Calu3 (cell line): ENCODE data around the gene PPCDC. TPM values are rescaled to one million over a fixed set of nuclear protein-coding genes. Genes with fewer than 3 reads are reported as not detected.
A peak's percentile ranks its signal among the peaks of the same experiment; 100 is the strongest.

ENCODE experiments used
- BruUV-seq: library from RNA; stranded (reverse); fragments of 400-500 nt; replicated peaks from 2 replicates; lab custom pipeline; 2021; lab: Mats Ljungman, UMichigan
- CTCF ChIA-PET: fragments of 300-600 bp; sonication (Branson Sonifier 250); formaldehyde crosslinking; loops from one replicate; lab custom pipeline; 2022; ENCODE audit warnings: antibody characterized with exemption; lab: Charles Lee
- DNase-seq: peaks from one replicate; pipeline ENCODE4 v3.0.0; 2022
- H3K27ac Mint-ChIP-seq: one replicate; pipeline ENCODE4 v1.8.0; 2022; ENCODE audit warnings: mixed read lengths; ENCODE audit not compliant: unreplicated experiment
- H3K27me3 Mint-ChIP-seq: one replicate; pipeline ENCODE4 v1.8.0; 2022; ENCODE audit warnings: mixed read lengths; ENCODE audit not compliant: unreplicated experiment
- H3K36me3 Mint-ChIP-seq: one replicate; pipeline ENCODE4 v1.8.0; 2022; ENCODE audit warnings: mild to moderate bottlenecking, moderate library complexity, mixed read lengths; ENCODE audit not compliant: insufficient read depth, unreplicated experiment
- H3K4me1 Mint-ChIP-seq: one replicate; pipeline ENCODE4 v1.8.0; 2022; ENCODE audit warnings: mild to moderate bottlenecking, low read depth, mixed read lengths; ENCODE audit not compliant: unreplicated experiment
- H3K4me3 Mint-ChIP-seq: one replicate; pipeline ENCODE4 v1.8.0; 2022; ENCODE audit warnings: mild to moderate bottlenecking, low read depth, moderate library complexity, mixed read lengths; ENCODE audit not compliant: unreplicated experiment
- H3K9me3 Mint-ChIP-seq: one replicate; pipeline ENCODE4 v1.8.0; 2022; ENCODE audit warnings: low read depth, mixed read lengths; ENCODE audit not compliant: unreplicated experiment
- CTCF ChIP-seq: fragments of 200-600 bp; IDR thresholded peaks from one replicate; pipeline ENCODE4 v1.8.0; 2022; ENCODE audit warnings: antibody characterized with exemption; ENCODE audit not compliant: unreplicated experiment
- intact Hi-C: fragments of 100-400 bp; cut with micrococcal nuclease; formaldehyde crosslinking; loops from one replicate; pipeline ENCODE4 v1.10.0; 2022; ENCODE audit not compliant: unreplicated experiment
- total RNA-seq: library from RNA; stranded (reverse); gene quantifications from 2 replicates; pipeline ENCODE4 v1.2.3, GENCODE V29; 2022

The PPCDC gene
- total RNA-seq, 1 experiment from 2014 or later = 24.4 TPM

- peak overlapping the region; percentile 97 for H3K27ac Mint-ChIP-seq
- BruUV-seq = no TSS peak
- H3K9me3 Mint-ChIP-seq = no peaks in the 10 kb centered on the region
- intact Hi-C loops = no loop called here
- TF ChIP-seq CTCF = no peak
- CTCF ChIA-PET = interaction anchor here (0.6 to 1.2 kb wide), 7 partner anchors 8 to 410 kb away, joined by 3 to 7 read pairs (median 6); partner anchors contain the start of gene C15orf39
- no peak for DNase-seq
- peaks cover 20% of the 10 kb centered on the region for H3K4me1 Mint-ChIP-seq
- H3K27me3 Mint-ChIP-seq = no peaks in the 10 kb centered on the region
- peaks cover 18% of the 10 kb centered on the region for H3K36me3 Mint-ChIP-seq
- H3K4me3 Mint-ChIP-seq = peak overlapping the region; percentile 94
These were observed 608 bp upstream of the PPCDC start for GRCh38 chr15:75022783-75023180.

- BruUV-seq = TSS peak; percentile 86
- peaks cover 23% of the 10 kb centered on the region for H3K4me1 Mint-ChIP-seq
- H3K36me3 Mint-ChIP-seq = peaks cover 18% of the 10 kb centered on the region
- DNase-seq = no peak
- TF ChIP-seq CTCF = no peak
- intact Hi-C loops = no loop called here
- peak overlapping the region; percentile 97 for H3K27ac Mint-ChIP-seq
- CTCF ChIA-PET = interaction anchor here (0.6 to 1.2 kb wide), 8 partner anchors 8 to 1108 kb away, joined by 3 to 7 read pairs (median 5); partner anchors contain the start of gene ULK3
- no peaks in the 10 kb centered on the region for H3K27me3 Mint-ChIP-seq
- no peaks in the 10 kb centered on the region for H3K9me3 Mint-ChIP-seq
- H3K4me3 Mint-ChIP-seq = peak overlapping the region; percentile 94
These were observed 664 bp downstream of the PPCDC start for GRCh38 chr15:75023872-75024636.

GRCh38 chr15:75025107-75025506 is 1.7 kb downstream of the PPCDC start:
- Mint-ChIP-seq H3K4me1 (peaks cover 28% of the 10 kb centered on the region), H3K9me3 (no peaks in the 10 kb centered on the region), H3K36me3 (peaks cover 18% of the 10 kb centered on the region), H3K27ac (no peak overlapping the region), H3K27me3 (no peaks in the 10 kb centered on the region), H3K4me3 (peak overlapping the region; percentile 94)
- no peak for TF ChIP-seq CTCF
- intact Hi-C loops = no loop called here
- DNase-seq = no peak
- CTCF ChIA-PET = interaction anchor here (0.6 to 1.0 kb wide), 2 partner anchors 11 to 179 kb away, joined by 3 to 5 read pairs; no protein-coding TSS in a partner anchor
- BruUV-seq = no TSS peak

- CTCF ChIA-PET = interaction anchor here (0.6 kb wide), 1 partner anchor 10 kb away, joined by 3 read pairs; no protein-coding TSS in a partner anchor
- no TSS peak for BruUV-seq
These were observed 2.3 kb downstream of the PPCDC start for GRCh38 chr15:75025548-75026260.

More at GRCh38 chr15:75025548-75026260, 2.3 kb downstream of the PPCDC start:
- Mint-ChIP-seq H3K27ac (no peak overlapping the region), H3K4me3 (peak overlapping the region; percentile 94), H3K27me3 (no peaks in the 10 kb centered on the region), H3K4me1 (peaks cover 34% of the 10 kb centered on the region), H3K36me3 (peaks cover 18% of the 10 kb centered on the region), H3K9me3 (no peaks in the 10 kb centered on the region)
- TF ChIP-seq CTCF = no peak
- DNase-seq = no peak
- intact Hi-C loops = no loop called here
